GM06990 (cell line): Measurements from ENCODE around the gene EIF4ENIF1.

Experiments
- DNase-seq: peaks from one replicate; pipeline ENCODE4 v3.0.0-alpha.2; 2011; ENCODE audit not compliant: insufficient read length; ENCODE audit errors: extremely low read depth
- H3K27me3 ChIP-seq: replicated peaks from 2 replicates; pipeline ENCODE4 v1.6.0; 2011; ENCODE audit warnings: low read length; ENCODE audit not compliant: control insufficient read depth, insufficient read depth
- H3K36me3 ChIP-seq: 2 replicates; pipeline ENCODE4 v1.5.1; 2011; ENCODE audit warnings: low read length; ENCODE audit not compliant: control insufficient read depth, insufficient read depth
- H3K4me3 ChIP-seq: replicated peaks from 2 replicates; pipeline ENCODE4 v1.5.1; 2011; ENCODE audit warnings: low read depth, mild to moderate bottlenecking, control low read depth, low read length
- CTCF ChIP-seq: IDR thresholded peaks from 2 replicates; pipeline ENCODE4 v1.5.1; 2011; ENCODE audit warnings: low read length, control low read depth, mild to moderate bottlenecking, inconsistent platforms; ENCODE audit not compliant: insufficient read depth, poor library complexity, severe bottlenecking

The EIF4ENIF1 gene

GRCh38 chr22:31394326-31394725 lies 95.3 kb downstream of the EIF4ENIF1 start:
- no peak for DNase-seq
- H3K36me3 ChIP-seq, result no peaks in the 10 kb centered on the region
- TF ChIP-seq CTCF, result no peak

GRCh38 chr22:31393893-31394292 lies 95.7 kb downstream of the EIF4ENIF1 start:
- Histone ChIP-seq H3K4me3 (no peak overlapping the region), H3K27me3 (no peaks in the 10 kb centered on the region), H3K36me3 (no peaks in the 10 kb centered on the region)
- no peak for DNase-seq
- no peak for TF ChIP-seq CTCF

More at GRCh38 chr22:31394326-31394725, 95.3 kb downstream of the EIF4ENIF1 start:
- Histone ChIP-seq H3K27me3 (no peaks in the 10 kb centered on the region), H3K4me3 (no peak overlapping the region)
